ENCODE data around the gene SHISA6.

Gene SHISA6

DNA sequence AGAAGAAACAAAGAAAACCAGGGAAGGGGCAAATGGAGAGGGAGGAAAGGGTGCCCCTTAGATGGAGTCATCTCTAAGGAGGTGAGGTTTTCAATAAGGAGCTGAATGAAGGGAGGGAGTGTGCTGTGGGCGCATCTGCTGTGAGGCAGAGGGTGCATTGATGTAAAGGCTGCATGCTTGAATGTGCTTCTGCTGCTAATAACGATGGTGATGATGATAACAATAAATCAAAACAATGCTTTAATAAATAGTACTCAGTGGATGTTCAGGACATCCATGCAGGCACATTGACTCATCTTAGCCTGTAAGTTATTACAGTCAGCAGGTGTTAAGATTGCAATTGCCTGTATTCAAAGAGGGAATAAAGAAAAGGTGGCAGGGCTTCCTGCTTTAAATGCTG is 87.8 kb downstream of the SHISA6 start:
- DNase-seq (ENCODE audit: low read depth) = no peak
- TF ChIP-seq, protein P1, sequence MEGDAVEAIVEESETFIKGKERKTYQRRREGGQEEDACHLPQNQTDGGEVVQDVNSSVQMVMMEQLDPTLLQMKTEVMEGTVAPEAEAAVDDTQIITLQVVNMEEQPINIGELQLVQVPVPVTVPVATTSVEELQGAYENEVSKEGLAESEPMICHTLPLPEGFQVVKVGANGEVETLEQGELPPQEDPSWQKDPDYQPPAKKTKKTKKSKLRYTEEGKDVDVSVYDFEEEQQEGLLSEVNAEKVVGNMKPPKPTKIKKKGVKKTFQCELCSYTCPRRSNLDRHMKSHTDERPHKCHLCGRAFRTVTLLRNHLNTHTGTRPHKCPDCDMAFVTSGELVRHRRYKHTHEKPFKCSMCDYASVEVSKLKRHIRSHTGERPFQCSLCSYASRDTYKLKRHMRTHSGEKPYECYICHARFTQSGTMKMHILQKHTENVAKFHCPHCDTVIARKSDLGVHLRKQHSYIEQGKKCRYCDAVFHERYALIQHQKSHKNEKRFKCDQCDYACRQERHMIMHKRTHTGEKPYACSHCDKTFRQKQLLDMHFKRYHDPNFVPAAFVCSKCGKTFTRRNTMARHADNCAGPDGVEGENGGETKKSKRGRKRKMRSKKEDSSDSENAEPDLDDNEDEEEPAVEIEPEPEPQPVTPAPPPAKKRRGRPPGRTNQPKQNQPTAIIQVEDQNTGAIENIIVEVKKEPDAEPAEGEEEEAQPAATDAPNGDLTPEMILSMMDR (conservative IDR thresholded peaks at IDR 0.05; ENCODE audit: control insufficient read depth, insufficient read depth, low read depth, low read length) = no peak
- no peak overlapping the region for H3K4me3 ChIP-seq (ENCODE audit: control insufficient read depth, low read depth, low read length)

DNA sequence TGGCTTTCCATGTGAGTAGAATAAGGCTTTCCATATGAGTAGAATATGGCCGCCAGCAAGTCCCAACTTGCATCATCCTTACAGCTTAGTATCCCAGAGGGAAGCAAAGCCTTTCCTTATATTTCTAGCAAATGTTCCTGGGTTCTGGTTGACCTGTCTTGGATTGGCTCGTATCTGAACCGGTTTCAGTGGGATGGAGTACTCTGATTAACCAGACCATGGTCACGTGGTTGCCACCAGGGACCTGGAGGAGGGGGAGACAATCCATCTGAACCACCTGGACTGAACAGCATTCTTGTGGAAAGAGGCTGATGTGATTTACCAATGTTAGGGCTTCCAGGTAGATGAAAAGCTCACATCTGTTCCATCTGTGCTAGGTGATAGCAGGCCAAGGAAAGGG is 89.0 kb downstream of the SHISA6 start:
- TF ChIP-seq, protein P1 (conservative IDR thresholded peaks at IDR 0.05; ENCODE audit: control insufficient read depth, insufficient read depth, low read depth, low read length) = no peak
- DNase-seq (ENCODE audit: low read depth) = no peak
- no peak overlapping the region for H3K4me3 ChIP-seq (ENCODE audit: control insufficient read depth, low read depth, low read length)

DNA sequence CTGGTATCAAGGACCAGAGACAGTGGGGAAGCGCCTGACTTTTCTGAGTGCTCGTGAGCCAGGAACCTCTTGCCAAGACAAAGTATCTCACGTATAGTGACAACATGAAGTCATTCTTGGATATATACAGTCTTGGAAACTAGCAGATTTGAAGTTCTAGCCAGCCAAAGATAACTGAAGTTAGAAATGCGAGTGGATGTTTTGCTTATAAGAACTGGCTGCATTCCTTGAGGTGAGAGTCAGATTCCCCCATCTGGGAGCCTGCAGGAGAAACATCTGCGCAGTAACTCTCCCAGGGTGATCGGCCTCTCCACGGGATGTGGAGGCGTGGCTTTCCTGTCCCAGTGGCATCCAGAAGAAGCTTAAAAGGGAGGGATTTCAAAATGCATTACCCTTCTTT is 89.8 kb downstream of the SHISA6 start:
- DNase-seq (ENCODE audit: low read depth) = peak; percentile 2
- H3K4me3 ChIP-seq (ENCODE audit: control insufficient read depth, low read depth, low read length) = no peak overlapping the region
- TF ChIP-seq, protein P1 (conservative IDR thresholded peaks at IDR 0.05; ENCODE audit: control insufficient read depth, insufficient read depth, low read depth, low read length) = no peak

DNA sequence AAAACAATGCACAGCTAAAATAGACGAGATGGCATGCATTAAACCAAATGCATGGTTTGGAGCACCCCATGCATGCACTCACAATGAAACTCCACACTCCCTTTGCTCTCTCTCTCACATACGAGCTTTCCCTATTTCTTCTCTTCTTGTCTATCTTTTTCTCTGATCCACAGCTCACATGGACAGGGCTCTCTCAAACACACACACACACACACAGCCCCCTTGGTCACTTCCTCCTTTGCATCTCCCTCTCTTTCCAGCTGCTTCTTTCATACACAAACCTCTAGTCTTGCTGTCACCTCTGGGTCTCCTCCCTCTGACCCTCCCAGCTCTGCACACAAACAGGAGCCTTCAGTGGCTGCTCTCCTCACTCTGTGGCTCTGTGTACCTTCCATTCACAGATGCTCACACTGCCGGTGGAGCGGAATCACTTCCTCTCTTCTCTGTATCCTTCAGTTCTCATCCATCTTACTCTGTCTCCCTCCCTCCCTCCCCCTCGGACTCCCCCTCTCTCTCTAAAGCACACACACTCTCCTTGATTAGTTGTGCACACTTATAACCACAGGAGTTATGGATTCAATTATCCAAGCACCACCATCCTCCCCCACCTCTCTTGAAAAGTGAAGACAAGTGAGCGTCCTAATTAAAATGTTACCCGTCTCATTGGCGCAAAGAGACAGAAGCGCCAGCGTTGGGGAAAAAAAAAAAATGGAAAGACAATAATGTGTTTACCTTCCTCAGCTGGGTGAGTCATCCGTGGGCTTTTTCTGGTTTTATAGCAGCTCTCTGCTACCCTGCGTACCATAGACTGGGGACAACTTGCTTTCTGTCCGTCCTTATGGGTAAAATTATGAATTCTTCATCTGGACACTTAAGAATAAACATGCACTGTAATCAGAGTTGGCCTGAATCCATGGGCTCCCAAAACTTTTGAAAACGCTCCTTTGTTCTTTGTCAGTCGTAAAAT is 90.8 kb downstream of the SHISA6 start:
- TF ChIP-seq, protein P1 (conservative IDR thresholded peaks at IDR 0.05; ENCODE audit: control insufficient read depth, insufficient read depth, low read depth, low read length) = no peak
- DNase-seq (ENCODE audit: low read depth) = no peak

DNA sequence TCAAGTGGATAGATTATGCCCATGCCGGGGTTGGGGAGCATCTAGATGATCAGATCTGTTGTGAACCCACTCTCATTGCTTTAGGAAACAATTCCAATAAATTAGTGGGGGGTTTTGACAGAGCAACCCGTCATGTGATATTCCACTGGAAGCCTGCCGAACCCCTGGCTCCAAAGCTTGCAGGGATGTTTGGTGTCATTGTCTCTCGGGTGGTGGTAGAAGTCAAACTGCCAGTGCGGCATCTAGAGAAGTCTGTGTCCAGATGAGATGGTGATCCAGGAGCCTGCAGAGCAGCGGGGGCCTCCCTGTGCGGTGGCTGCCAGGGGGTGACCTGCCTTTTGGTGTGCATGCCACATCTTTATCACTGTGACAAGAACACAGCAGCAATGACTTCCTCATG is 91.7 kb downstream of the SHISA6 start:
- no peak for DNase-seq (ENCODE audit: low read depth)
- H3K4me3 ChIP-seq (ENCODE audit: control insufficient read depth, low read depth, low read length) = no peak overlapping the region
- TF ChIP-seq, protein P1 (conservative IDR thresholded peaks at IDR 0.05; ENCODE audit: control insufficient read depth, insufficient read depth, low read depth, low read length) = no peak

More for the DNA sequence above, 90.8 kb downstream of the SHISA6 start:
- H3K4me3 ChIP-seq (ENCODE audit: control insufficient read depth, low read depth, low read length) = no peak overlapping the region

DNA sequence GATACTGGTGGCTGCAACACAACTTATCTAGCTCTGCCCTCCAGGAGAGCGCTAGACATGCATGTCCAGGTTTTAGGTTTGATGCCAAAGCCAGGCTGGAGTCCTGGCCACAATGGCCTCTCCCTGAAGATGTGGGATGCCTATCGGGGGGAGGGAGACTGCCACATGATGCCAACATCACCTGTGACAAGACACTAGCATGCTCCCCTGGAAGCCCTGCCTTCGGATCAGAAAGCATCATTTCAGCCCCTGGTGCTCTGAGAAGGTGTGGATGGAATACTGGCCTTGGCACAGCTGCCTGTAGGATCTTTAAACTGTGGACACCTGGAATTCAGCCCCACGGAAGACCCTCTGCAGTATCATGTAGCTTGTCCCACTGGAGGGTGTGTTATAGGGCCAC is 93.5 kb downstream of the SHISA6 start:
- no peak overlapping the region for H3K4me3 ChIP-seq (ENCODE audit: control insufficient read depth, low read depth, low read length)
- DNase-seq (ENCODE audit: low read depth) = no peak
- TF ChIP-seq, protein P1 (conservative IDR thresholded peaks at IDR 0.05; ENCODE audit: control insufficient read depth, insufficient read depth, low read depth, low read length) = no peak

All from fibroblast of mammary gland (primary cell).